ENCODE data around the gene HOXC13.

HOXC13 gene

DNA sequence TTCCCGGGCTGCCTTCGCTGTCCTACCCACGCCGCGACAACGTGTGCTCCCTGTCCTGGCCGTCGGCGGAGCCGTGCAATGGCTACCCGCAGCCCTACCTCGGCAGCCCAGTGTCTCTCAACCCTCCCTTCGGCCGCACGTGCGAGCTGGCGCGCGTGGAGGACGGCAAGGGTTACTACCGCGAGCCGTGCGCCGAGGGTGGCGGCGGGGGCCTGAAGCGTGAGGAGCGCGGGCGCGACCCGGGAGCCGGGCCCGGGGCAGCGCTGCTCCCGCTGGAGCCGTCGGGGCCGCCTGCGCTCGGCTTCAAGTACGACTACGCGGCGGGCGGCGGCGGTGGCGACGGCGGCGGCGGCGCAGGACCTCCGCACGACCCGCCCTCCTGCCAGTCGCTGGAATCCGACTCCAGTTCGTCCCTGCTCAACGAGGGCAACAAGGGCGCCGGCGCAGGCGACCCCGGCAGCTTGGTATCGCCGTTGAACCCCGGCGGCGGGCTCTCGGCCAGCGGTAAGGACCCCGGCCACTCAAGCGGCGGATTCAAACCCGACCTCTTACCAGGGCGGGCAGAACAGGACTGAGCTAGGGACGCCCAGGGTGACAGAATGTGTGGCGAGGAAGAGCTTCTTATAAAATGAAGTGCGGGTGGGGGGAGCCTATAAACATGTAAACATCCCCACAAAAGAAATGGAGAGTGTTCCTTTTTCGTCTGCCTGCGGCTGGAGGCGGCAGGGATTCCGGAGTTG is 16.6 kb downstream of the HOXC13 start:
- DNase-seq = no peak

DNA sequence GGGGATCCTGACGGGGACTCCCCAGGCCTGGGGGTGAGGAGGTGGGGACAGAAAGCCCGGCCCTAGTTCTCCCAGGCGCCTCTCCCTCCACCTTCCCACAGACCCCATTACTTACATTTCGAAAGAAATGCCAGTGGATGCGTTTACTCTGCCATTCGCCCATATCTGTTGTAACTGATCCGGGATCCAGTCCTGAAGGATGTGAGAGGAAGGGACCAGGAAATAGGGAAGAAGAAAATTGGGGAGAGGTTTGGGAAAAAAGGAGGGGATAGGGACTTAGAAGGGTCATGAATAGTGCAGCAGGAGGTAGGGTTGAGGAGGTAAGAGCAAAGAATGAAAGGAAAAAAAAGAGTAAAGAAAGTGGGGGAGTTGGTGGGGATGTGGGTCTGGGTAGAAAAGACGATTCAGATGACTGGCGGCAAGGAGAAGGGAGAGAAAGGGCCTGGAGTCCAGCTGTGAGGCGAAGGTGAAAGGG is 17.2 kb downstream of the HOXC13 start:
- no peak for DNase-seq

- no peak for DNase-seq
These were observed 17.7 kb downstream of the HOXC13 start for GRCh38 chr12:53956251-53956887.

- DNase-seq = no peak
These were observed 18.4 kb downstream of the HOXC13 start for GRCh38 chr12:53956914-53957536.

DNA sequence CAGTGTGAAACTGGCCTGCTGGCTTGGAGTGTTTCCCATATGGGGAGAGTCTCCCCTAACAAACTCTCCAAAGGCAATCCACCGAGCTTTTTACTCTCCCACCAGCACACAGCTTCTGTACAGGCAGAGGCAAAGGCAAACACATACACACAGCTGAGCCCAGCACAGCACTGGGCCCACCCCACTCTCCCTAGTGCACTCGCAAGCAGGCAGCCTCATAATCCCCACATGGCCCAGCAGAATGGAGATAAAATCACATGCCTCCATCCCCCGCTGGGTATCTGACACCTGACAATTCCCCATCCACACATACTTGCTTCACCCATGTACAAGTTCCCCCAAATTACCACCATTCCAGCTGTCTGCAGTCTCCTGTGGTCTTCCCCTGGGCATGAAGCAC is 19.5 kb downstream of the HOXC13 start:
- DNase-seq = no peak

- DNase-seq = peak; percentile 43
These were observed 20.7 kb downstream of the HOXC13 start for GRCh38 chr12:53959314-53959713.

DNA sequence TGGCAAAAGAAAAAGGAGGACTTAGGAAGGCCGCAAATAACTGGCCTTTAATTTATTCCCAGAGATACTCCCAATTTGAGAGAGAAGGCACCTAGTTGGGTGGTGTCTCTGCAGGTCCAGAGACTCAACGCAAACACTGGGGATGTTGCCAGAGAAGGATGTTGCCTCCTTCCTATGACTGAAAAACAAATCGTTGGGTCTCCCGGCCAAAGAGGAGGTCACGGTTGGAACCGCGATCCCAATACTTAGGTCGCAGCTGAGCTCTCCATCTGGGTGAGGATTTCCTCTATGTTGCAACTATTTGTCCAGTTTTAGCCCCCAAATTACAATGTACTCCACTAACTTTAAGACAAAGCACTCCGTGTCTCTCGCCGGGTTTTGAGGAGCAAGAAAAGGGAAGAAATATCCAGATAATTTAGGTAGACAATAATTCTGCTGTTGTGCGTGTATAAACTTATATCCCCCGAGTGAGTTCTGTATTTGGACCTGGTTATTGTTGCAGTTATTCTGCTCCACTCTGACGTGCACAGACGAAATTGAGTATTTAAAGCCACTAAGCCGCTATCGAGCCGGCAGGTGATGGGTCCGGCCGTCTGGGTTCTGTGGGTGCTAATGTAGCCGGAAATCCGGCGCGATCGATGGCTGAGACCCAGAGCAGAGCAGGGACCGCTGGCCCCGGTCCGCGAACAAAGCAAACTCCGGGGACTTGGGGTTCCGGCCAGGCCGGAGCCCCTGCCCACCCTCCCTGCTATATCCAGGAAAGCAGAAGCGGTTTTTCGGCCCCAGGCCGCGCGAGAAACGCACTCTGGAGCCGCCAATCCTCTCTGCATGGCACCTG is 21.8 kb downstream of the HOXC13 start:
- DNase-seq = no peak

GRCh38 chr12:53961025-53961761 is 22.6 kb downstream of the HOXC13 start:
- DNase-seq = no peak

GRCh38 chr12:53963005-53963404 is 24.4 kb downstream of the HOXC13 start:
- DNase-seq = no peak

GRCh38 chr12:53963434-53964314 is 25.0 kb downstream of the HOXC13 start:
- no peak for DNase-seq

GRCh38 chr12:53964315-53964713 is 25.7 kb downstream of the HOXC13 start:
- no peak for DNase-seq

GRCh38 chr12:53965281-53966084 is 26.9 kb downstream of the HOXC13 start:
- no peak for DNase-seq

DNA sequence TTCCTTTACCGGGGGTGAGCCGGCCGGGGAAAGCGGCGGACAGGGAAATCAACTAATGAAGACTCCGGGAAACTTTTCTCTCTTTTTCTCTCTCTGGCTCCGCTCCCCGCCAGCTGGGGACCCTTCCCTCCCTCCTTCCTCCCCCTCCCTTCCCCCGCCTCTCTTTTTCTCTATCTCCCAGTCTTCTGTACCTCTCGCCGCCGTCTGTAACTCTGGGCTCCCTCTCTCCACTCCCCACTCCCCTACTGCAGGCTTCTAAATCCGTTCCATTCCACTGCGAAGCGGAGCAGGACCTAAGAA is 27.4 kb downstream of the HOXC13 start:
- DNase-seq = no peak

DNA sequence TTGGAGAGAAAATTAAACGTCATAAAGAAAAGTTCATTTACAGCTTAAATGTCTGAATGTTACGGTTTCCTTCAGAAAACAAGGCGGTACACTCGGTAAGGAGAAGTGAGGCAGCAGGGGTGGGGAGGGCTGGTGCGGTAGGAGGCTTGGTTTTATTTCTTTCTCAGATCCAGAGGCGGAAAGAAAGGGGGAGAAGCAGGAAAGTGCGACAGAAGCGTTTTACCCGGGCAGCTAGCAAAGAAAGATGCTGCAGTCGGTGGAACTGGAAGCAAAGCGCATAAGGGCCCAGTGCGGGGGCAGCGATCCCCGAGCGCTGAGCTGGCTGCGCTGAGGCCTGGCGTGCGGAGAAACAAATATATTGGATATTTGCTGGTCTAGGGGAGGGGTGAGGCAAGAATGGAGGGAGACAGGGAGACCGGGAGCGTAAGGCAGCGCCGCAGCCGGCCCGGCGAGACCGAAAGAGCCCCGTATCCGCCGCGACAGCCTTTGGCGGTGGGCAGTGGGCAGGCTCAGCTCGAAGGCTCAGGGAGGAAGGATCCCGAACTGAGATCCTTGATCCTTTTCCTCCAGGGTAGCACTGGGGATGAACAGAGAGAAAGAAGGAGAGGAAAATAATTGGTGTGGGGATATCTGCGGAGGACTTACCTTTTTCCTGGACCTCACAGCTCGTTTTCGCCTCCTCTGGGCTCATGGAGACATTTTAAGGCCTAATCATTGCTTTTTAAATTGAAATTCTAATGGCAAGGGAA is 27.9 kb downstream of the HOXC13 start:
- no peak for DNase-seq

- DNase-seq = no peak
These were observed 28.8 kb downstream of the HOXC13 start for GRCh38 chr12:53967421-53967925.

GRCh38 chr12:53968214-53969127 is 29.8 kb downstream of the HOXC13 start:
- no peak for DNase-seq

DNA sequence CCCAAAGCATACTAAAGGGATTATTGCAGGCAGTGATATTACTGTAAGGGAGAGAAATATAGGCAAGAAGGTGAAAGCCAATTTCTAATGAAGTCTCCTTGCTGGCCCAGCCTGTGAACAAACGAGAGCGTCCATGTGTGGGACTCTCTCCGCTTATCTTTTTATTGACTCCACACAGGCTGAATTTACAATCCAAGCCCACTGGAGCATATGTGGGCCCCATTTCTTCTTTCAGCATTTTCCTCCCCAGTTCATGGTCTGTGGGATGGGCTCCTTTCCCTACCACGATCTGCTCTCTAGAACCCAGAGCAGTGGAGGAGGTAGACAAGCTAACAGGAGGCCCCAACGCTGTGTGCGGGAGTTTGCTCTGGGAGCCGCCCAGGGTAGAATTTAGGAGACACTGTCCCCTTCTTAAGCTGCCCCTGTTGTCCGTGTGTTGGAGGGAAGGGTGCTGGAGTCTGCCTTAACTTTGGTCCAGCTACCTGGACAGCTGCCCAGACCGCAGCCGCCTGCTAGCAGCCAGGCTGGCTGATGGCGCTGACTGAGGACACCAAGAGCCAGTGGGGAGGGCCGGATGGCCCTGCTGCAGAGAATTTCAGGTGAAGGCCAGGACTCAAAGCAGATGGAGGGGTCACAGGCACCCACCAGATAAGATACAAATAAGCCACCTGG is 31.1 kb downstream of the HOXC13 start:
- no peak for DNase-seq

GRCh38 chr12:53970451-53970850 is 31.8 kb downstream of the HOXC13 start:
- no peak for DNase-seq
